Stimulated activated CD8-positive, alpha-beta memory T cell treated with anti-CD3 and anti-CD28 coated beads, Interleukin-15, amount 100 ng/mL, for 24 hours (primary cell): ENCODE measurements around the gene ARHGEF17.

Source experiments
- DNase-seq: peaks from one replicate; pipeline ENCODE4 v3.0.0-alpha.2; 2020; ENCODE audit warnings: low read depth

ARHGEF17 gene

DNA sequence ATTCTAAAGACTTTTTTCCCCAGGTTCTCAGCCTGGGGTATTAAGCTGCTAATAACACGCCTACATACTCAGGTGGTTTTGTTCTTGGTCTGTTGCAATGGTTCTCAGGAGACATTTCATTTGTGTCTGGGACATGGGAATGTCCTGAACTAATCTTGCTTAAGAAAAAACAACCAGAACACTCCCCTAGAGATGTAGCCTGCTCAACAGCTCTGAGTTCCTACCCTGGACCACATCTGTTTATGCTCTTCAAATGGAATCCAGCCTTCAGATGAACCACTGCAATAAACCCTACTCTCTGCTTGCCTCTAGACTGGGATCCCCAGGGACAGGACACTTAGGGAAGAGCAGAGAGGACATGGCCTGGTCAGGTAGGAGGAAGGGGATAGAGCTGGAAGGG lies 98.1 kb downstream of the ARHGEF17 start:
- DNase-seq = no peak

DNA sequence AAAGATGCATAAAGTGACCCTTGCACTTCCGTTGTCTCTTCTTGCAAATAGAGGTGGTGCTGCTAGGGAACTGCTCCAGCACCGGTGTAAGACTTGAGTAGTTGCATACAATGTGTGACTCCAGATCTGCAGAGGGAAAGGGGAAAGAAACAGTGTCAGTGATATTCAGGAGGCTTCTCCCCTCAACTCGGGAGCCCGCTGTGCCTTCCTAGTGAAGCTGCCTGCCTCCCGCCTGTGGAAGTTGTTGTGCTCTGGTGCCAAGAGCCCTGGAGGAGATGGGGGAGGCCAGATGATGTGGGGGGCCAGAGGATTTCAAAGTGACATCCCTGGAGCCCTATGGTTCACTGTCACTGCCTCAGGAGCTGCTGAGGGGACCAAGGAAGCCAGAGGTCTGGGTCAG lies 98.5 kb downstream of the ARHGEF17 start:
- no peak for DNase-seq

DNA sequence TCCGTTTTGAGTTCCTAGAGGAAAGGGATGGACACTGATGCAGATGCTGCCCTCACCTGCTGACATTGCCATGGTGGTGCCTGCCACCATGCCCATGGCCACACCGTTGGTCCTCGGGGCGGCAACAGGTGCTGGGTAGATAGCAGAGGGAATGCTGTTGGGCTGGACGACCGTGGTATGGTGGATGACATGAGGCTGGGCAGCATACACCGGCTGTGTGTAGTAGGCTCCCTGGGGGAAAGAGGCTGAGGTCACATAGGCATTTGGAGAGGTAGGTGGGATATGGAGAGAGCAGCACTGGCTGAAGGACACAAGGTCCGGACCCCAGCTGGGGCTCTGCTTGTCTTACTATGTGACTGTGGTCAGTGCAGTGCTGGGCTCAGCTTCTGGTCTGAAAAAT lies 101.4 kb downstream of the ARHGEF17 start:
- DNase-seq = no peak

DNA sequence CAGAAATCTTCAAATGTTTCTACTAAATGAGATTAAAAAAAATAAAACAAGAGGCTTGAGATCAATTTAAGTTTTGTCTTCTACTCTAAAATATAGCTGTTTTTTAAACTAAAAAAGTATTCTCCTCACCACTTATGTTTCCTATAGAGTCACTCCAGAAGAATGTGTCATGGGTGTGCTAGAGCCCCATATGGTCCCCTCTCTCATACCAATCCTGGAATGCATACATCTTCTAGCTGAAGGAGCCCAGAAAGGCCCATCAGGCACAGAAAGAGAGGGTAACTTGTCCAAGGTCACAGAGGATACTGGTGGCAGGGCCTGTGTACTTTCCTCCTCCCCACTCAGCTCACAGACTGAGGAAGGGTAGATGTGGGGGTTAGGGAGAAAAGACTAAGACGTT lies 102.6 kb downstream of the ARHGEF17 start:
- no peak for DNase-seq

DNA sequence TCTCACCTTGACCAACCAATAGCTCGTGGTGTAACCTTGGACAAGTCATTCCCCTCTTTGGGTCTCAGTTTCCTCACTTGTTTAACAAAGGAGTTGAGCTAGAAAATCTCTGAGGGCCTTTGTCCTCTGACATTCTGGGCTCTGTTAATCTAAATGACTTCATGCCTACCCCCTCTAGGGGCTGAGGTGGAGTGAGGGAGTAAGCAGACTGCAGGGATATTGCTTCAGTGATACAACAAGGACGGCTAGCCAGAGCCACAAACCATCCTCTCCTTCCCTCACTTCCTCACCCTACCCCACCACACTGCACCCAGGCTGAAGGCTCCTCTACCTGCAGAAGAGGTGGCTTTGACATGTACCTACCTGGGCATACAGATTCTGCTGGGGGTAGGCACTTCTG lies 103.0 kb downstream of the ARHGEF17 start:
- no peak for DNase-seq

DNA sequence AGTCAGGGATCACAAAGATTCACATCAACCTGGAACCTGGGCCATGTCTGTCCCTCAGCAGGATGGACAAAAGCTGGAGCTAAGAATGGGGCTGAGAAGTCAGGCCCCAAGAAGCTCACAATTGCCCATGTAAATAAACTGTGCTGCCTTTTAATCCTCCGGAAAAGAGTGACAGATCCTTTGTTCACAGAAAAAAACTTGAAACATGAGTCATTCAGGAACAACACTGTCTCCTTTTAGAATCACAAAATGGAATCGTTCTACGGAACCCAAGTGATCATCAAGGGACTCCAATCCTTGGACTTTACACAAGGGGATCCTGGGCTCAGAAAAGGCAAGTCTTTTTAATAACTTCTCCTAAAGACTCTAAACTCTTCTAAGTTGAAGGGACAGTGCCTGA lies 104.2 kb downstream of the ARHGEF17 start:
- DNase-seq = no peak

DNA sequence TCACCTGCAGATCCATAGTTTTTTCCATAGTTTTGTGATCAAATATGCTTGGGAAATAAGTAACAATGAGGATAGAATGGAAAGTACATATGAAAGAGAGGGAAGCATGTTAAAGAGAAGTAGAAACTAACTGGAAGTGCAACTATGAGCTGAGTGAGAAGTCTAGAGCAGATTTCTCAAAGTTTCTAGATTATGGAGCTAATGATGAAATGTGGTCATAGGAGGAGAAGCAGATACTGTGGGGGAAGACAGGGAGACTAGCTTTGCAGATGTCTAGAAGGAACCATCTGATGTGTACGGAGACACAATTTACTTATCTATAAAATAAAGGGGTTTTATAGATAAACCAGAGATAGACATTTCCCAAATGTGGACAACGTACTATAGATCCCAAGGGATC lies 105.2 kb downstream of the ARHGEF17 start:
- DNase-seq = no peak

DNA sequence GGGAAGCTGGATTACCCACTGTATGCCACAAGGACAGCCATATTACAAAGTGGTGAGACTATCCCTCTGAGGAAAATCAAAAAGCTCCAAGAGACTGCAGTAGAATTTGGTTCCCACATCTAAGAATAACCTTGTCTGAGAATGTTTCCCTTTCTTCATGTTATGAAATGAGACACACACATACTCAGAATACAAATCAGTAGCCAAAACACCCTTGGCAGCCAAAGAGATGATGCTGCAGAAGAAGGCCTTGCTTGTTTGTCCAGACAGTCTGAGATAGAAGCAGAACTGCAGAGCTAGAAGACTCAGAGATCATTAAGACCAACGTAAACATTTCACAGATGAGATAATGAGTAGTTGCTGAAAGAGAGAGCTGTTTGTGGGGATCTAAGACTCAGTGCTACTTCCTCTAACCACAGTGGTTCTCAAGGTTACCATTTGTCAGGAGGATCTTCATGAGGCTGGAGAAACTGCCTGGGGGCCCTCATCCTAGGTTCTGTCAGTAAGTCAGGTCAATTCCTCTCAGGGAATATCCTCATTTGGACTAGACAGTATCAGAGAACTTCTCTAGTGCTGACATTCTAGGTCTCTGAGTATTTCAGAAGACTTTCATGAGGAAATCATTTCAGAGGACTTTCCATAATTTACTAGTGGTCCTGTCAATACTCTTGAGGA lies 107.0 kb downstream of the ARHGEF17 start:
- DNase-seq = no peak

DNA sequence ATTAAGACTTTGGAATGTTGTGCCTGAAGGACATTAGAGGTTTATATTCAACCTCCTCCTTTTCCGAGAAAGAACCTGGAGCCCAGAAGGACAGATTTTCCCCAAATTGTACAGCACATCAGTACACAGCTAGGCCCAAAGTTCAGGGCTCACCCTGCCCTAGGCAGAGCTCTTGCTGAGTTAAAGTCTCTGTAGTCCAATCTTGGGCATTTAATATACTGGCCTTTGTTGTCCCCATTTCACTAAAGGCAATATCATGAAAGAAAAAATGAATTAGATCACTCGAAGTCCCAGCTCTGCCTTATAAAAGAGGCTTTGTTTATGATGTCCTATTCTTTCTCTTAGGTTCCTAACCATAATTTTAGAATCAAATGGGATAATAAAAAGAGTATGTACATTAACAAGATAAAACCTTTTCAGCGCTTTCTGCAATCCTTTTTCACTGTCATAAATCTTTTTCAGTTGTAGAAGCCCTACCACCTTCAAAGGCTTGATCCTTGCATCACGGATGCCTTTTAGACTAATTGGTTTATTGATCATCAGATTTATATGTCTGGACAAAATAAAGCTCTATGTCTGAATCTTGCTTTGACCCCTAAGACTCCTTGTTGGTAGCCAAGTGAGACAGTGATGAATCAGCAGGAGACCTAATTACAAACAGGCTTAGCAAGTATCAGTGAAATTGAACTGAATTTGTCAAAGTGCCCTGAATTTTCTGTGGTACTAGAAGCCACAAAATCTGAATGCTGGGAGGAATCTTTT lies 108.0 kb downstream of the ARHGEF17 start:
- DNase-seq = no peak

DNA sequence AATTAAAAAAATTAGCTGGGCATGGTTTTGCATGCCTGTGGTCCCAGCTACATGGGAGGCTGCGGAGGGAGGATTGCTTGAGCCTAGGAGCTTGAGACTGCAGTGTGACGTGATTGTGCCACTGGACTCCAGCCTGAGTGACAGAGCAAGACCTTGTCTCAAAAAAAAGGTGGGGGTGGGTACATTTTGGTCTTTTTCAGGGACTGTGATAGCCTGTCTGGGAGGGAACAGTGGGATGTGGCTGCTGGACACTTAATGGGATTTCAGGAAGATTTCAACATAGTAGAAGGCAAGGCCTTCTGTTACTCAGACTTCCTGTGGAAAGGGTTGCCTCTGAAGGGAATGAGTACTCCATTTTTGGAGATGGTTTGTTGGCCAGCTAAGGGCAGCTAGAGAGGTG lies 108.7 kb downstream of the ARHGEF17 start:
- no peak for DNase-seq
